ENCODE results near the gene PHLPP2.

Gene PHLPP2

GRCh38 chr16:71630808-71631207 lies 93.7 kb downstream of the PHLPP2 start:
- Histone ChIP-seq H3K36me3 (ENCODE audit: insufficient read depth, low read length) (no peaks in the 10 kb centered on the region), H3K27me3 (ENCODE audit: insufficient read depth, low read length, poor library complexity, severe bottlenecking) (no peaks in the 10 kb centered on the region), H3K9ac (ENCODE audit: low read depth, low read length, poor library complexity, severe bottlenecking) (no peak overlapping the region), H3K79me2 (ENCODE audit: insufficient read depth, low read length) (no peaks in the 10 kb centered on the region), H3K9me3 (ENCODE audit: insufficient read depth, low read depth, low read length) (no peaks in the 10 kb centered on the region), H3K4me1 (ENCODE audit: insufficient read depth, low read length, poor library complexity, severe bottlenecking) (no peaks in the 10 kb centered on the region), H3K9me2 (replicated peaks; ENCODE audit: low read depth, low read length) (no peaks in the 10 kb centered on the region), H3K4me2 (ENCODE audit: low read depth, low read length, poor library complexity, severe bottlenecking) (no peak overlapping the region), H3K4me3 (ENCODE audit: low read length, poor library complexity, severe bottlenecking) (no peak overlapping the region), H3F3A (ENCODE audit: low read depth) (no peaks in the 10 kb centered on the region), H4K20me1 (ENCODE audit: insufficient read depth, low read length, poor library complexity, severe bottlenecking) (no peaks in the 10 kb centered on the region), H2AFZ (ENCODE audit: low read length) (no peak overlapping the region)
- TF ChIP-seq CTCF (conservative IDR thresholded peaks at IDR 0.05; ENCODE audit: low read length) (no peak), EZH2phosphoT487 (IDR thresholded peaks at IDR 0.05; ENCODE audit: borderline replicate concordance) (no peak)

GRCh38 chr16:71629278-71630016 lies 95.1 kb downstream of the PHLPP2 start:
- H2AFZ ChIP-seq (ENCODE audit: low read length), result no peak overlapping the region
- H3K36me3 ChIP-seq (ENCODE audit: insufficient read depth, low read length), result no peaks in the 10 kb centered on the region
- no peaks in the 10 kb centered on the region for H3K9me3 ChIP-seq (ENCODE audit: insufficient read depth, low read depth, low read length)
- no peak overlapping the region for H3K4me2 ChIP-seq (ENCODE audit: low read depth, low read length, poor library complexity, severe bottlenecking)
- H3K4me1 ChIP-seq (ENCODE audit: insufficient read depth, low read length, poor library complexity, severe bottlenecking), result no peaks in the 10 kb centered on the region
- no peaks in the 10 kb centered on the region for H3K27me3 ChIP-seq (ENCODE audit: insufficient read depth, low read length, poor library complexity, severe bottlenecking)
- no peak overlapping the region for H3K9ac ChIP-seq (ENCODE audit: low read depth, low read length, poor library complexity, severe bottlenecking)
- H3F3A ChIP-seq (ENCODE audit: low read depth), result no peaks in the 10 kb centered on the region
- no peak for TF ChIP-seq CTCF (conservative IDR thresholded peaks at IDR 0.05; ENCODE audit: low read length)
- no peak for TF ChIP-seq EZH2phosphoT487 (IDR thresholded peaks at IDR 0.05; ENCODE audit: borderline replicate concordance)
- H3K4me3 ChIP-seq (ENCODE audit: low read length, poor library complexity, severe bottlenecking), result no peak overlapping the region
- no peaks in the 10 kb centered on the region for H3K79me2 ChIP-seq (ENCODE audit: insufficient read depth, low read length)
- H4K20me1 ChIP-seq (ENCODE audit: insufficient read depth, low read length, poor library complexity, severe bottlenecking), result no peaks in the 10 kb centered on the region
- no peaks in the 10 kb centered on the region for H3K9me2 ChIP-seq (replicated peaks; ENCODE audit: low read depth, low read length)

GRCh38 chr16:71628810-71629209 lies 95.7 kb downstream of the PHLPP2 start:
- Histone ChIP-seq H3K4me3 (ENCODE audit: low read length, poor library complexity, severe bottlenecking) (no peak overlapping the region), H3K9me3 (ENCODE audit: insufficient read depth, low read depth, low read length) (no peaks in the 10 kb centered on the region), H2AFZ (ENCODE audit: low read length) (no peak overlapping the region), H3K9me2 (replicated peaks; ENCODE audit: low read depth, low read length) (no peaks in the 10 kb centered on the region), H3K4me2 (ENCODE audit: low read depth, low read length, poor library complexity, severe bottlenecking) (no peak overlapping the region), H3K36me3 (ENCODE audit: insufficient read depth, low read length) (no peaks in the 10 kb centered on the region), H3F3A (ENCODE audit: low read depth) (no peaks in the 10 kb centered on the region), H3K9ac (ENCODE audit: low read depth, low read length, poor library complexity, severe bottlenecking) (no peak overlapping the region), H3K27me3 (ENCODE audit: insufficient read depth, low read length, poor library complexity, severe bottlenecking) (no peaks in the 10 kb centered on the region), H3K79me2 (ENCODE audit: insufficient read depth, low read length) (no peaks in the 10 kb centered on the region), H4K20me1 (ENCODE audit: insufficient read depth, low read length, poor library complexity, severe bottlenecking) (no peaks in the 10 kb centered on the region), H3K4me1 (ENCODE audit: insufficient read depth, low read length, poor library complexity, severe bottlenecking) (no peaks in the 10 kb centered on the region)
- TF ChIP-seq EZH2phosphoT487 (IDR thresholded peaks at IDR 0.05; ENCODE audit: borderline replicate concordance), result no peak

GRCh38 chr16:71627731-71628181 lies 96.7 kb downstream of the PHLPP2 start:
- Histone ChIP-seq H3K4me1 (ENCODE audit: insufficient read depth, low read length, poor library complexity, severe bottlenecking) (no peaks in the 10 kb centered on the region), H3K9ac (ENCODE audit: low read depth, low read length, poor library complexity, severe bottlenecking) (no peak overlapping the region)
- TF ChIP-seq EZH2phosphoT487 (IDR thresholded peaks at IDR 0.05; ENCODE audit: borderline replicate concordance) (no peak), CTCF (conservative IDR thresholded peaks at IDR 0.05; ENCODE audit: low read length) (no peak)

More at GRCh38 chr16:71627731-71628181, 96.7 kb downstream of the PHLPP2 start:
- no peaks in the 10 kb centered on the region for H4K20me1 ChIP-seq (ENCODE audit: insufficient read depth, low read length, poor library complexity, severe bottlenecking)
- H3K36me3 ChIP-seq (ENCODE audit: insufficient read depth, low read length), result no peaks in the 10 kb centered on the region
- H3K4me3 ChIP-seq (ENCODE audit: low read length, poor library complexity, severe bottlenecking), result no peak overlapping the region
- H2AFZ ChIP-seq (ENCODE audit: low read length), result no peak overlapping the region
- no peak overlapping the region for H3K4me2 ChIP-seq (ENCODE audit: low read depth, low read length, poor library complexity, severe bottlenecking)
- H3K27me3 ChIP-seq (ENCODE audit: insufficient read depth, low read length, poor library complexity, severe bottlenecking), result no peaks in the 10 kb centered on the region
- no peaks in the 10 kb centered on the region for H3F3A ChIP-seq (ENCODE audit: low read depth)
- H3K79me2 ChIP-seq (ENCODE audit: insufficient read depth, low read length), result no peaks in the 10 kb centered on the region
- H3K9me3 ChIP-seq (ENCODE audit: insufficient read depth, low read depth, low read length), result no peaks in the 10 kb centered on the region
- no peaks in the 10 kb centered on the region for H3K9me2 ChIP-seq (replicated peaks; ENCODE audit: low read depth, low read length)
